HG03575 (cell line): ENCODE results near the gene DOK7.

Experiments used
- ATAC-seq: cut with Tn5 transposase; IDR thresholded peaks from one replicate; pipeline ENCODE4 v1.9.1; 2021; ENCODE audit not compliant: unreplicated experiment, insufficient number of reproducible peaks, low FRiP score; ENCODE audit errors: extremely low read depth

DOK7 gene

DNA sequence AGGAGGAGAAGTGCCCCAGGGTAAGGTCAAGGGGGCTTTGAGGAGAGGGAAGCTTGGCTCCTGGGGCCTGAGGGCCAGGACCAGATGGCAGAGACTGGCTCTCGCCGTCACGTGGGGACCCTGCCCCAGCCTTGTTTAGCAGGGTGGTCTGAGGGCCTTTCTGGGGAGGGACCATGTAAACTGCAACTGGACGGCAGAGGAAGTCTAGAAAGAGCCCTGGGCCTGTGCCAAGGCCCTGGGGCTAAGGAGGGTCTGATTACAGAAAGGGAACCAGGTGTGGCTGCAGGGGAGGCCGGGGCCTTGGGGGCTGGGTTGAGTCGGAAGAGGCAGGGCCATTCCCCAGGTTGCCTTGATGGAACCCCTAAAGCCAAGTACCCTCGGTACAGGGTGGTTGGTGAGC, 23.1 kb upstream of the DOK7 start:
- no peak for ATAC-seq

GRCh38 chr4:3440979-3441500, 22.1 kb upstream of the DOK7 start:
- no peak for ATAC-seq

DNA sequence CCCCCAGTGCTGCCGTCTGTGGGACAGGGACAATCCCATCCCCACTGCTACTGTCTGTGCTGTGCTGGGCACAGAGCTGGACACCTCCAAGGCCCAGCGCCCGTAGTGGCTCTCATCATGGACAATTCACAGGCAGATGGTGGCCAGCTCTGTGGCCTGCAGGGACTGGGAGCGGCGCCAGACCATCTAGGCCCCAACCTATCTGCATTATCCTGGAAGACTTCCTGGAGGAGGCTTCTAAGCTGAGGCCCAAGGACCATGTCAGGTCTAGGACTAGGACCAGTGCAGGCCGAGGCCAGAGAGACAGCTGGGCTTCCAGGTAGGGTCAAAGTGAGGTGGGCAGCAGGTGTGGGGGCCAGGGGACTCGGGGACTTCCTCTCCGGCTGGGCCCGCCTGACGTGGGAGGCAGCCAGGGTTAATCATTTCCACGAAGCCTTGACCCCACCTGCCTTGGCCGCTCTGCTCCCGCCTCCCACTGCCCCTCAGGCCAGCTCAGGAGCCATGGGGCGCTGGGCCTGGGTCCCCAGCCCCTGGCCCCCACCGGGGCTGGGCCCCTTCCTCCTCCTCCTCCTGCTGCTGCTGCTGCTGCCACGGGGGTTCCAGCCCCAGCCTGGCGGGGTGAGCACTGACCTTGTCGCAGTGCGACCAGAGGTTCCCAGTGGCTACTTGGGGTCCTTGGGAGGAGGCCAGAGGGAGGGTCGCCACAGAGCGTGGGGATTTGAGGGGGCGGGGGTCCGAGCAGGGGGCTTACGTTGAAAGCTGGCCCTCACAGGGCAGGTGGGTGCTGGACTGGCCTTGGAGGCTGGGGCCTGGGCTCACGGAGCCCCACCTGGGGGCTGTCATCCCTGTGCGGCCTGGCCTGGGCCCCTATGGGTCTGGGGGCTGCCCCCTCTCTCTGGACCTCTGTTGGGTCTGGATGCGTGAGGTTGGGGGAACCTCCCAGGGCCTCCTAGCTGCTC, 21.3 kb upstream of the DOK7 start, which contains the start of gene HGFAC:
HGFAC (plus strand) TSS at position 468 of the 959 bp plus-strand sequence; CDS start at position 502, 34 bp downstream.
- no peak for ATAC-seq

- ATAC-seq = no peak
Measured at GRCh38 chr4:3442460-3442958, 20.6 kb upstream of the DOK7 start.

DNA sequence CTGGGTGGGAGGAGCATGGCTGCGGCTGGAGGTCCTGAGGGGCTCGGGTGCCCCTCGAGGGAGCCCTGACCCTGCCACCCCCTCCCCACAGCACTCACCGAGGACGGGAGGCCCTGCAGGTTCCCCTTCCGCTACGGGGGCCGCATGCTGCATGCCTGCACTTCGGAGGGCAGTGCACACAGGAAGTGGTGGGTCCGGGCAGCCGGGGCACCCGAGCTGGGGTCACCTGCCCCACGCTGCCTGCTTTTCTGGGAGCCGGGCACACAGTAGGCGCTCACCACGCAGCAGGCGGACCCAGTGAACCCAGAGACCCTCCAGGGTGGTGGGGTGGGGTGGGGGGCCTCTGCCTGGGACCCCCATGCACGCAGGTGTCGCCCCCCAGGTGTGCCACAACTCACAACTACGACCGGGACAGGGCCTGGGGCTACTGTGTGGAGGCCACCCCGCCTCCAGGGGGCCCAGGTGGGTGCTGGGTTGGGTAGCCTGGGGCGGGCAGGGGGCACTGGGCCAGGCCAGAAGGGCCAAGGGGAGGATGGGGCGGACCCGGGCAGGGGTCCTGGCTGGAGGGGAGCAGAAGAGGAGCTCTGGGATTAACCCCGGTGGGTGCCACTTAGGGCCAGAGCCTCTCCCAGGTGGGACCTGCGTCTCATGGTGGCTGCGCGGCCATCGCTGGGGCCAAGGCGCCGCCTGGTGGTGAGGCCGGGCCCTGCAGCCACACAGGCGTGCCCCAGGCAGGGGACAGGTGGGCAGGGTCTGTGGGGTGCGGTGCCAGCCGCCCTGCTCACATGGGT, 20.0 kb upstream of the DOK7 start:
- no peak for ATAC-seq

GRCh38 chr4:3443750-3444309, 19.3 kb upstream of the DOK7 start:
- no peak for ATAC-seq

GRCh38 chr4:3444351-3445110, 18.6 kb upstream of the DOK7 start:
- ATAC-seq = no peak

DNA sequence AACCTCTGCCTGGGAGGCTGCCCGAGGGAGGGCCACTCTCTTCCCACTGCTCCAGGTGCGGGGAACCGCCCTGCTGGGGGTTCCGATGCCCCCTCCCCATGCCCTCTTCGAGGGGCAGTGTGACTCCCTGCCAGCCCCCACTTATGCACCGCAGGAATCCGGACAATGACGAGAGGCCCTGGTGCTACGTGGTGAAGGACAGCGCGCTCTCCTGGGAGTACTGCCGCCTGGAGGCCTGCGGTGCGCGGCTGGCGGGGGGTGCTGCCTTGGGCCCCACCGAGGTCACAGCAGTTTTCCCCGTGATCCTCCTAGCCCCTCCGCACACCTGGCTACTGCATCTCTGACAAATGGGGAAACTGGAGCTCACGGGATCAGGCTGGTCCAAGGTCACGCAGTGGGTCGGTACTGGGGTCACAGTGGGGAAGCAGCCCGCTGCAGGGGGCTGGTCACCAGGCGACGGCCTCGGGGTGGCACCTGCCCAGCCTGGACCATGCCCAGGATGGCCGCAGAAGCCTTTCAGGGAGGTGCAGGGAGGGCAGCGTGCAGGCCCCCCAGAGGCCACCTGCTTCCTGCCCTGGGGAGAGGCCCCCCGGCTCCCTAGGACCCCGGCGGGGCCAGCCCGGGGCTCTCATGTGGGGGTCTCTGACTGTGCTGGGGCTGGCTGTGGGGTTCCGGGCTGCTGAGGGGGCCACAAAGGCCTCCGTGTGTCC, 17.8 kb upstream of the DOK7 start:
- ATAC-seq = no peak

GRCh38 chr4:3445829-3446545, 17.1 kb upstream of the DOK7 start:
- ATAC-seq = no peak

GRCh38 chr4:3446631-3447320, 16.3 kb upstream of the DOK7 start:
- no peak for ATAC-seq

DNA sequence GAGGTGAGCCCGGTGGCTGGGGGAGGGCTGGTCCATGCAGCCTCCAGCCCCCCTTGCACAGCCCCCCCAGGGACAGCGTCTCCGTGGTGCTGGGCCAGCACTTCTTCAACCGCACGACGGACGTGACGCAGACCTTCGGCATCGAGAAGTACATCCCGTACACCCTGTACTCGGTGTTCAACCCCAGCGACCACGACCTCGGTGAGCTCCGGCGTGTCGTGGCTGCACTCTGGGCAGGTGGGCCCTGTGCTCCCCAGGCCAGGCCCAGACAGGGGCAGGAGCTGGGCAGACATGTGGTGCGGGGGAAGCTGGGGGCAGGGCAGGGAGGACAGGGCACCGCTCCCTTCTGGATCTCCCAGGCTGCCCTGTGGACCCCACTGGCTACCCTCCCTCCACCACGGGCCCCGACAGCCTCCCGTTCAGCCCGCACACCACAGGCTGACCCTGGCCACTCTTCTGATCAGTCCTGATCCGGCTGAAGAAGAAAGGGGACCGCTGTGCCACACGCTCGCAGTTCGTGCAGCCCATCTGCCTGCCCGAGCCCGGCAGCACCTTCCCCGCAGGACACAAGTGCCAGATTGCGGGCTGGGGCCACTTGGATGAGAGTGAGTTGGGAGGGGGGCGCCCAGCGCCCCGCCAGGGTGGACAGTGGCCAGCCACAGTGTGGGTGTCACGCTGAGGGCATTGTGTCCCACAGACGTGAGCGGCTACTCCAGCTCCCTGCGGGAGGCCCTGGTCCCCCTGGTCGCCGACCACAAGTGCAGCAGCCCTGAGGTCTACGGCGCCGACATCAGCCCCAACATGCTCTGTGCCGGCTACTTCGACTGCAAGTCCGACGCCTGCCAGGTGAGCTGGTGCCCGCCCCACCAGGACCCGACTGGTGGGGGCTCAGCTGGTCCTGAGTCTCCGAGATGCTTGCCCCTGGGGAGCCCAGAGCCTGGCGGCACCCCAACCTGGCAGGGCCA, 15.4 kb upstream of the DOK7 start:
- no peak for ATAC-seq

- no peak for ATAC-seq
Measured at GRCh38 chr4:3449047-3449573, 14.0 kb upstream of the DOK7 start.

- ATAC-seq = no peak
Measured at GRCh38 chr4:3449574-3450534, 13.3 kb upstream of the DOK7 start.

GRCh38 chr4:3450643-3451042, 12.5 kb upstream of the DOK7 start:
- ATAC-seq = no peak

DNA sequence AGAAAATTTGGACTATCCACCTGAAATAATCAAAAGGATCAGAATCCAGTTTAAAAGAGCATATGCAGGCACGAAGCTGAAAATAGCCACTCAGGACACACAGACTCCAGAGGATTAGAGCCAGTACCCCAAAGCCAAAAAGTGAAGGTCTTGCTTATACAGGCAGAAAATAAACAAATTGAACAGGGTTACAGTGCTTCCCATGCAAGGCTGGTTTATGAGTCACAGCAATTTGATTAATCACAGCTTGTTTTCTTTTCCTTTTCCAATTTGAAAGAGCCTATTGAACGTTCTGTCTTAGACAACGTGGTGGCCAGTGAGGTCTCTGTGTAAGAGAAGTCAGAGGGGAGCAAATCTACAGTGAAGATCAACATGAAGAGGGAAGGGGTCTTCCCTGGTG, 11.2 kb upstream of the DOK7 start:
- no peak for ATAC-seq
